ENCODE data around the gene SYNDIG1L.
"Not testable (repeated sequence)": the region's sequence is repeated elsewhere in the genome, so short reads cannot be mapped to it uniquely, and the experiment has no call there.

GRCh38 chr14:74381571-74381970 is 44.4 kb downstream of the SYNDIG1L start:
- TF ChIP-seq, protein P1, sequence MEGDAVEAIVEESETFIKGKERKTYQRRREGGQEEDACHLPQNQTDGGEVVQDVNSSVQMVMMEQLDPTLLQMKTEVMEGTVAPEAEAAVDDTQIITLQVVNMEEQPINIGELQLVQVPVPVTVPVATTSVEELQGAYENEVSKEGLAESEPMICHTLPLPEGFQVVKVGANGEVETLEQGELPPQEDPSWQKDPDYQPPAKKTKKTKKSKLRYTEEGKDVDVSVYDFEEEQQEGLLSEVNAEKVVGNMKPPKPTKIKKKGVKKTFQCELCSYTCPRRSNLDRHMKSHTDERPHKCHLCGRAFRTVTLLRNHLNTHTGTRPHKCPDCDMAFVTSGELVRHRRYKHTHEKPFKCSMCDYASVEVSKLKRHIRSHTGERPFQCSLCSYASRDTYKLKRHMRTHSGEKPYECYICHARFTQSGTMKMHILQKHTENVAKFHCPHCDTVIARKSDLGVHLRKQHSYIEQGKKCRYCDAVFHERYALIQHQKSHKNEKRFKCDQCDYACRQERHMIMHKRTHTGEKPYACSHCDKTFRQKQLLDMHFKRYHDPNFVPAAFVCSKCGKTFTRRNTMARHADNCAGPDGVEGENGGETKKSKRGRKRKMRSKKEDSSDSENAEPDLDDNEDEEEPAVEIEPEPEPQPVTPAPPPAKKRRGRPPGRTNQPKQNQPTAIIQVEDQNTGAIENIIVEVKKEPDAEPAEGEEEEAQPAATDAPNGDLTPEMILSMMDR (IDR thresholded peaks at IDR 0.05), result not testable (repeated sequence)
- not testable (repeated sequence) for TF ChIP-seq POLR2A, EP300, POLR2AphosphoS5 (IDR thresholded peaks at IDR 0.05)

Data from stomach (tissue), 4 donors.